ENCODE data around the gene COX4I1. TPM values are rescaled to one million over a fixed set of nuclear protein-coding genes. Genes with fewer than 3 reads are reported as not detected.

The COX4I1 gene
- total and polyA plus RNA-seq, 2 of the 8 experiments (the other 6 are each of a cell fraction or from before 2014, with no cell fraction given), result 507 to 707 TPM

GRCh38 chr16:85848986-85849385 is 49.5 kb downstream of the COX4I1 start:
- Histone ChIP-seq H3K27ac (ENCODE audit: low read depth, low read length) (no peak overlapping the region), H3K27me3 (replicated peaks in 1 of 4; ENCODE audit: control insufficient read depth in 3 of 4, extremely low read depth in 1 of 4, insufficient read depth in 3 of 4, low read length in 3 of 4) (no peaks in the 10 kb centered on the region; a peak in 1 of 7 replicates), H3K79me2 (ENCODE audit: control insufficient read depth in 1 of 2, insufficient read depth in 2 of 2, low read length in 2 of 2) (no peaks in the 10 kb centered on the region), H2BK120ac (replicated peaks; ENCODE audit: low read depth, low read length) (no peak overlapping the region), H2BK20ac (ENCODE audit: low read length) (no peak overlapping the region), H2AK5ac (ENCODE audit: low read depth, low read length) (no peak overlapping the region), H3K23me2 (ENCODE audit: low read depth, low read length) (no peaks in the 10 kb centered on the region; the same call in 1 of the 2 replicates), H2BK12ac (ENCODE audit: low read depth, low read length) (no peak overlapping the region), H3K14ac (ENCODE audit: insufficient read length) (no peak overlapping the region), H3K9ac (replicated peaks in 1 of 4; ENCODE audit: extremely low read depth in 1 of 4, low read depth in 3 of 4, low read length in 3 of 4) (no peak overlapping the region), H4K91ac (replicated peaks; ENCODE audit: insufficient read length, low read length) (no peak overlapping the region), H3K23ac (ENCODE audit: insufficient read length) (no peak overlapping the region), H3K9me3 (ENCODE audit: insufficient read depth in 2 of 2, low read depth in 1 of 2, low read length in 1 of 2) (no peaks in the 10 kb centered on the region), H3K4me3 (ENCODE audit: extremely low read depth in 1 of 4, insufficient read depth in 2 of 4, low read depth in 3 of 4, low read length in 4 of 4) (no peak overlapping the region), H4K20me1 (replicated peaks in 1 of 2; ENCODE audit: control insufficient read depth in 1 of 2, insufficient read depth in 2 of 2, low read length in 2 of 2) (no peaks in the 10 kb centered on the region), H3K79me1 (ENCODE audit: low read depth, low read length) (no peaks in the 10 kb centered on the region), H2AFZ (ENCODE audit: low read length) (no peak overlapping the region), H3K4me2 (ENCODE audit: insufficient read depth in 1 of 2, low read depth in 2 of 2, low read length in 2 of 2) (no peak overlapping the region), H3K56ac (replicated peaks; ENCODE audit: insufficient read length, low read depth, low read length) (no peak overlapping the region), H3K18ac (ENCODE audit: extremely low read depth, low read length) (no peak overlapping the region), H2BK5ac (ENCODE audit: low read depth, low read length) (no peak overlapping the region), H2BK15ac (ENCODE audit: low read length) (no peak overlapping the region), H4K5ac (ENCODE audit: insufficient read length, low read depth, low read length) (no peak overlapping the region), H3K4me1 (replicated peaks in 1 of 4; ENCODE audit: control insufficient read depth in 3 of 4, insufficient read depth in 4 of 4, low read length in 3 of 4) (no peaks in the 10 kb centered on the region), H3K4ac (replicated peaks; ENCODE audit: insufficient read length, low read depth, low read length) (no peak overlapping the region), H4K8ac (ENCODE audit: extremely low read depth, insufficient read depth, low read length) (no peak overlapping the region; the same call in 1 of the 2 replicates), H3K36me3 (ENCODE audit: control insufficient read depth in 2 of 4, insufficient read depth in 4 of 4, low read length in 3 of 4) (no peaks in the 10 kb centered on the region)
- TF ChIP-seq, protein P1, sequence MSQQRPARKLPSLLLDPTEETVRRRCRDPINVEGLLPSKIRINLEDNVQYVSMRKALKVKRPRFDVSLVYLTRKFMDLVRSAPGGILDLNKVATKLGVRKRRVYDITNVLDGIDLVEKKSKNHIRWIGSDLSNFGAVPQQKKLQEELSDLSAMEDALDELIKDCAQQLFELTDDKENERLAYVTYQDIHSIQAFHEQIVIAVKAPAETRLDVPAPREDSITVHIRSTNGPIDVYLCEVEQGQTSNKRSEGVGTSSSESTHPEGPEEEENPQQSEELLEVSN (IDR thresholded peaks at IDR 0.05), result no peak
- no peak for TF ChIP-seq CTBP2 (IDR thresholded peaks at IDR 0.05; ENCODE audit: borderline replicate concordance, insufficient read depth, insufficient read length, low read length)
- no peak for TF ChIP-seq NANOG (IDR thresholded peaks at IDR 0.05; ENCODE audit: insufficient read depth, low read depth, low read length, poor library complexity, severe bottlenecking)
- TF ChIP-seq, protein P2, sequence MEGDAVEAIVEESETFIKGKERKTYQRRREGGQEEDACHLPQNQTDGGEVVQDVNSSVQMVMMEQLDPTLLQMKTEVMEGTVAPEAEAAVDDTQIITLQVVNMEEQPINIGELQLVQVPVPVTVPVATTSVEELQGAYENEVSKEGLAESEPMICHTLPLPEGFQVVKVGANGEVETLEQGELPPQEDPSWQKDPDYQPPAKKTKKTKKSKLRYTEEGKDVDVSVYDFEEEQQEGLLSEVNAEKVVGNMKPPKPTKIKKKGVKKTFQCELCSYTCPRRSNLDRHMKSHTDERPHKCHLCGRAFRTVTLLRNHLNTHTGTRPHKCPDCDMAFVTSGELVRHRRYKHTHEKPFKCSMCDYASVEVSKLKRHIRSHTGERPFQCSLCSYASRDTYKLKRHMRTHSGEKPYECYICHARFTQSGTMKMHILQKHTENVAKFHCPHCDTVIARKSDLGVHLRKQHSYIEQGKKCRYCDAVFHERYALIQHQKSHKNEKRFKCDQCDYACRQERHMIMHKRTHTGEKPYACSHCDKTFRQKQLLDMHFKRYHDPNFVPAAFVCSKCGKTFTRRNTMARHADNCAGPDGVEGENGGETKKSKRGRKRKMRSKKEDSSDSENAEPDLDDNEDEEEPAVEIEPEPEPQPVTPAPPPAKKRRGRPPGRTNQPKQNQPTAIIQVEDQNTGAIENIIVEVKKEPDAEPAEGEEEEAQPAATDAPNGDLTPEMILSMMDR (IDR thresholded peaks at IDR 0.05; ENCODE audit: control extremely low read depth in 1 of 3, insufficient read depth in 1 of 3, low read depth in 1 of 3, low read length in 3 of 3), result no peak
- no peak for TF ChIP-seq SAP30 (IDR thresholded peaks at IDR 0.05; ENCODE audit: insufficient read depth, insufficient replicate concordance, low read length)
- no peak for TF ChIP-seq TBP (IDR thresholded peaks at IDR 0.05; ENCODE audit: low read depth, low read length)
- TF ChIP-seq SP1 (IDR thresholded peaks at IDR 0.05; ENCODE audit: low read depth, low read length), result no peak
- TF ChIP-seq EGR1 (IDR thresholded peaks at IDR 0.05; ENCODE audit: borderline replicate concordance, low read depth, low read length), result no peak
- TF ChIP-seq CHD1 (IDR thresholded peaks at IDR 0.05; ENCODE audit: low read depth, low read length), result no peak
- no peak for FAIRE-seq
- DNase-seq (ENCODE audit: low read depth in 1 of 2, low spot score in 2 of 2), result no peak
- ChIA-PET POLR2A (ENCODE audit: partially characterized antibody) (no interaction called here), CTCF (ENCODE audit: partially characterized antibody) (interaction anchor here (0.8 to 3.6 kb wide), 11 partner anchors 11 to 138 kb away, joined by 3 to 26 read pairs (median 4); no protein-coding TSS in a partner anchor)
- WGBS, 2 experiments (ENCODE audit: extremely low coverage in 1 of 2, insufficient coverage in 1 of 2, insufficient read length in 1 of 2, insufficient replicate concordance in 2 of 2, low coverage in 1 of 2, low lambda C conversion rate in 2 of 2, missing lambda C conversion rate in 1 of 2), result 59% methylated on average over 9 of the region's 9 CpGs; no CpG with 5 or more reads in 1 of the 2 experiments
